DND-41 (cell line): ENCODE results near the gene UGP2.

Source experiments
- ATAC-seq: fragments of 200-7000 bp; cut with Tn5 transposase; 3 replicates; pipeline ENCODE4 v1.9.1; 2021; ENCODE audit warnings: low read depth; ENCODE audit not compliant: insufficient read depth
- DNase-seq: peaks from one replicate; pipeline ENCODE4 v3.0.0-alpha.2; 2020
- H2AFZ ChIP-seq: 2 replicates; pipeline ENCODE4 v1.6.0; 2012; ENCODE audit warnings: low read depth, low read length
- H3K27ac ChIP-seq: 2 replicates; pipeline ENCODE4 v1.5.1; 2012; ENCODE audit warnings: low read length, inconsistent platforms
- H3K27me3 ChIP-seq: fragments of 200-600 bp; sonication (generic); 2 replicates; pipeline ENCODE4 v1.6.0; 2012; ENCODE audit warnings: low read length, mild to moderate bottlenecking, inconsistent platforms; ENCODE audit not compliant: insufficient read depth, poor library complexity
- H3K36me3 ChIP-seq: 2 replicates; pipeline ENCODE4 v1.5.1; 2012; ENCODE audit warnings: low read length, inconsistent platforms; ENCODE audit not compliant: insufficient read depth
- H3K4me1 ChIP-seq: 2 replicates; pipeline ENCODE4 v1.5.1; 2012; ENCODE audit warnings: mild to moderate bottlenecking, low read length; ENCODE audit not compliant: insufficient read depth
- H3K4me2 ChIP-seq: 2 replicates; pipeline ENCODE4 v1.6.0; 2012; ENCODE audit warnings: mild to moderate bottlenecking, moderate library complexity, low read length, inconsistent platforms; ENCODE audit not compliant: insufficient read depth
- H3K4me3 ChIP-seq, 2 experiments: fragments of 200-600 bp in 1 of 2; shearing (Covaris generic) in 1 of 2; 2 replicates each; pipeline ENCODE4 v1.5.1; 2012 to 2016; ENCODE audit warnings: inconsistent platforms in 2 of 2, low read length in 2 of 2, mild to moderate bottlenecking in 2 of 2, low read depth in 1 of 2, moderate library complexity in 1 of 2
- H3K79me2 ChIP-seq: 2 replicates; pipeline ENCODE4 v1.6.0; 2012; ENCODE audit warnings: low read length, inconsistent platforms; ENCODE audit not compliant: insufficient read depth
- H3K9ac ChIP-seq: 2 replicates; pipeline ENCODE4 v1.6.0; 2012; ENCODE audit warnings: low read depth, mild to moderate bottlenecking, inconsistent platforms, low read length, moderate library complexity
- H3K9me3 ChIP-seq: 2 replicates; pipeline ENCODE4 v1.5.1; 2012; ENCODE audit warnings: low read length, moderate library complexity, mild to moderate bottlenecking, inconsistent platforms; ENCODE audit not compliant: insufficient read depth, severe bottlenecking
- H4K20me1 ChIP-seq: 2 replicates; pipeline ENCODE4 v1.6.0; 2012; ENCODE audit warnings: low read length; ENCODE audit not compliant: insufficient read depth
- CTCF ChIP-seq: IDR thresholded peaks from 2 replicates; pipeline ENCODE4 v1.5.1; 2012; ENCODE audit warnings: borderline replicate concordance, low read length, moderate library complexity, mild to moderate bottlenecking; ENCODE audit not compliant: poor library complexity, severe bottlenecking; ENCODE audit errors: extremely low read depth
- EZH2 ChIP-seq: IDR thresholded peaks from 3 replicates; pipeline ENCODE4 v1.6.1; 2012; ENCODE audit warnings: borderline replicate concordance, low read depth, mild to moderate bottlenecking, moderate library complexity, low read length, inconsistent platforms; ENCODE audit not compliant: severe bottlenecking

The UGP2 gene

GRCh38 chr2:63878486-63878885, 36.8 kb downstream of the UGP2 start:
- Histone ChIP-seq H3K4me1 (peaks cover 35% of the 10 kb centered on the region), H3K27me3 (no peaks in the 10 kb centered on the region), H3K27ac (no peak overlapping the region), H3K4me3 (no peak overlapping the region), H3K36me3 (peaks cover 86% of the 10 kb centered on the region), H3K9me3 (no peaks in the 10 kb centered on the region), H2AFZ (no peak overlapping the region), H3K79me2 (peaks cover 96% of the 10 kb centered on the region), H3K4me2 (no peak overlapping the region), H4K20me1 (peaks cover 65% of the 10 kb centered on the region), H3K9ac (no peak overlapping the region)
- TF ChIP-seq EZH2, result no peak
- no peak for DNase-seq
- no peak for ATAC-seq

GRCh38 chr2:63879876-63880433, 38.3 kb downstream of the UGP2 start:
- H3K36me3 ChIP-seq, result peaks cover 86% of the 10 kb centered on the region
- no peaks in the 10 kb centered on the region for H3K9me3 ChIP-seq
- H3K27ac ChIP-seq, result no peak overlapping the region
- H3K79me2 ChIP-seq, result peaks cover 89% of the 10 kb centered on the region
- H3K27me3 ChIP-seq, result no peaks in the 10 kb centered on the region
- DNase-seq, result no peak
- H3K4me2 ChIP-seq, result no peak overlapping the region
- no peak overlapping the region for H3K9ac ChIP-seq
- TF ChIP-seq EZH2, result no peak
- no peak for TF ChIP-seq CTCF
- no peak overlapping the region for H2AFZ ChIP-seq
- H4K20me1 ChIP-seq, result peaks cover 52% of the 10 kb centered on the region
- H3K4me1 ChIP-seq, result peaks cover 29% of the 10 kb centered on the region
- H3K4me3 ChIP-seq, result no peak overlapping the region
- no peak for ATAC-seq

- Histone ChIP-seq H3K27ac (no peak overlapping the region), H3K4me3 (no peak overlapping the region), H3K4me2 (no peak overlapping the region), H3K79me2 (peaks cover 88% of the 10 kb centered on the region), H3K9ac (no peak overlapping the region), H3K4me1 (peaks cover 29% of the 10 kb centered on the region), H3K36me3 (peaks cover 86% of the 10 kb centered on the region), H2AFZ (no peak overlapping the region), H4K20me1 (peaks cover 46% of the 10 kb centered on the region), H3K27me3 (no peaks in the 10 kb centered on the region), H3K9me3 (no peaks in the 10 kb centered on the region)
- DNase-seq, result no peak
- ATAC-seq, result no peak
- no peak for TF ChIP-seq EZH2
- TF ChIP-seq CTCF, result no peak
Observed at GRCh38 chr2:63880625-63881024, 38.9 kb downstream of the UGP2 start.

GRCh38 chr2:63881205-63881604, 39.5 kb downstream of the UGP2 start:
- no peak overlapping the region for H3K4me2 ChIP-seq
- H2AFZ ChIP-seq, result no peak overlapping the region
- H4K20me1 ChIP-seq, result peaks cover 40% of the 10 kb centered on the region
- ATAC-seq (no peak), DNase-seq (no peak)
- peaks cover 29% of the 10 kb centered on the region for H3K4me1 ChIP-seq
- TF ChIP-seq EZH2 (no peak), CTCF (no peak)
- no peak overlapping the region for H3K9ac ChIP-seq
- H3K4me3 ChIP-seq, result no peak overlapping the region
- H3K27me3 ChIP-seq, result no peaks in the 10 kb centered on the region
- H3K27ac ChIP-seq, result peak overlapping the region; percentile 30; the same call in 1 of the 2 replicates
- H3K9me3 ChIP-seq, result no peaks in the 10 kb centered on the region
- peaks cover 86% of the 10 kb centered on the region for H3K36me3 ChIP-seq
- peaks cover 83% of the 10 kb centered on the region for H3K79me2 ChIP-seq
